Keratinocyte (primary cell): Measurements from ENCODE around the gene KCNJ12.
"Not testable (repeated sequence)": the region's sequence is repeated elsewhere in the genome, so short reads cannot be mapped to it uniquely, and the experiment has no call there.

Experiments used
- EZH2 ChIP-seq: IDR thresholded peaks from one replicate; pipeline ENCODE4 v1.6.1; 2012; ENCODE audit warnings: inconsistent platforms, mild to moderate bottlenecking, low read length, moderate library complexity
- TF ChIP-seq, protein P1 (sequence below), 3 experiments: IDR thresholded peaks in 1 of 3; conservative IDR thresholded peaks in 1 of 3; optimal IDR thresholded peaks in 1 of 3; 2 replicates in 2 of 3; 3 replicates in 1 of 3; pipeline versions ENCODE3 to v1.5.1; 2011; ENCODE audit warnings: low read length in 3 of 3, mild to moderate bottlenecking in 3 of 3, moderate library complexity in 2 of 3, control low read depth in 1 of 3, inconsistent platforms in 1 of 3; ENCODE audit not compliant: insufficient read depth in 2 of 3; ENCODE audit errors: extremely low read depth in 1 of 3

DNA sequence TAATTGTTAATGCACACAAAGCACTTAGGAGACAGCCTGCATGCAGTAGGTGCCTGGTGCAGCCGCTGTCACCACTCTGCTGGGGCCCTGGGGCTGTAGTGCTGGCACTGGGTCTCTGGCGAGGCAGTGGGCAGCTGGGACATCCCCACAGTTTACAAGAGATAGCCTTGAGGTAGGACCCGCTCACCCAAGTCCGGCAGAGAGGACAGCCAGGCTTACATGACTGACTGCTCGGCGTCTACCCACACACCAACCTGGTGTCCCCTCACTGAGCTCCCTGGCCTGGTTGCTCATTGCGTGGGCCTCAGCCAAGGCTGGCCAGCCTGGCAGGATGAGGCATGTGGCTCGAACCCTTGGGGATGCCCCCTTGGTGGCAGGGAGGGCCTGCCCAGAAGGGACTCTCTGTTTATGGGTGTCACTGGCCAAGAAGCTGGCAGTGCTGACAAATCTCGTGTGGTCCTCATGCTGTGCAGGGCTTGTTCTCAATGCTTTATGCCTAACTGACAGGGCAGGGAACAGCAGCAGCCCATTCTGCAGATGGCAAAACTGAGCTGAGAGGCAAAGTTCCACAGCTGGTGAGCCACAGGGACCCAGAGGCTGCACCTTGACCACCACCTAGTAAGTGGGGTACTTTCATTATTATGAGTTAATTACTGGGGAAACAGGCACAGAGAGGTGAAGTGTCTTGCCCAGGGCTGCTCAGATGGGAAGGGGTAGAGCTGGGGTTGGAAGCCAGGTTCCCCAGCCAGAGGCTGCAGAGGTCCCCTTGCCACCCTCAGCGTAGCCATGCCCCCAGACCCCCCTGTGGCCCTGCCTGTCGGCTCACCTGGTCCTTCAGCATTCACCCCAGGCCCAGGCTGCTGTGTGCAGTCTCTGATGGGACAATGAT lies 32.9 kb upstream of the KCNJ12 start:
- TF ChIP-seq, protein P1, sequence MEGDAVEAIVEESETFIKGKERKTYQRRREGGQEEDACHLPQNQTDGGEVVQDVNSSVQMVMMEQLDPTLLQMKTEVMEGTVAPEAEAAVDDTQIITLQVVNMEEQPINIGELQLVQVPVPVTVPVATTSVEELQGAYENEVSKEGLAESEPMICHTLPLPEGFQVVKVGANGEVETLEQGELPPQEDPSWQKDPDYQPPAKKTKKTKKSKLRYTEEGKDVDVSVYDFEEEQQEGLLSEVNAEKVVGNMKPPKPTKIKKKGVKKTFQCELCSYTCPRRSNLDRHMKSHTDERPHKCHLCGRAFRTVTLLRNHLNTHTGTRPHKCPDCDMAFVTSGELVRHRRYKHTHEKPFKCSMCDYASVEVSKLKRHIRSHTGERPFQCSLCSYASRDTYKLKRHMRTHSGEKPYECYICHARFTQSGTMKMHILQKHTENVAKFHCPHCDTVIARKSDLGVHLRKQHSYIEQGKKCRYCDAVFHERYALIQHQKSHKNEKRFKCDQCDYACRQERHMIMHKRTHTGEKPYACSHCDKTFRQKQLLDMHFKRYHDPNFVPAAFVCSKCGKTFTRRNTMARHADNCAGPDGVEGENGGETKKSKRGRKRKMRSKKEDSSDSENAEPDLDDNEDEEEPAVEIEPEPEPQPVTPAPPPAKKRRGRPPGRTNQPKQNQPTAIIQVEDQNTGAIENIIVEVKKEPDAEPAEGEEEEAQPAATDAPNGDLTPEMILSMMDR (optimal IDR thresholded peaks at IDR 0.05 in 1 of 3, IDR thresholded peaks at IDR 0.05 in 1 of 3, conservative IDR thresholded peaks at IDR 0.05 in 1 of 3; ENCODE audit: extremely low read depth in 1 of 3, insufficient read depth in 2 of 3, low read length in 3 of 3), result not testable (repeated sequence)
- TF ChIP-seq EZH2, result not testable (repeated sequence)
